ENCODE data around the gene EEFSEC.
A peak's percentile ranks its signal among the peaks of the same experiment; 100 is the strongest.

EEFSEC gene

DNA sequence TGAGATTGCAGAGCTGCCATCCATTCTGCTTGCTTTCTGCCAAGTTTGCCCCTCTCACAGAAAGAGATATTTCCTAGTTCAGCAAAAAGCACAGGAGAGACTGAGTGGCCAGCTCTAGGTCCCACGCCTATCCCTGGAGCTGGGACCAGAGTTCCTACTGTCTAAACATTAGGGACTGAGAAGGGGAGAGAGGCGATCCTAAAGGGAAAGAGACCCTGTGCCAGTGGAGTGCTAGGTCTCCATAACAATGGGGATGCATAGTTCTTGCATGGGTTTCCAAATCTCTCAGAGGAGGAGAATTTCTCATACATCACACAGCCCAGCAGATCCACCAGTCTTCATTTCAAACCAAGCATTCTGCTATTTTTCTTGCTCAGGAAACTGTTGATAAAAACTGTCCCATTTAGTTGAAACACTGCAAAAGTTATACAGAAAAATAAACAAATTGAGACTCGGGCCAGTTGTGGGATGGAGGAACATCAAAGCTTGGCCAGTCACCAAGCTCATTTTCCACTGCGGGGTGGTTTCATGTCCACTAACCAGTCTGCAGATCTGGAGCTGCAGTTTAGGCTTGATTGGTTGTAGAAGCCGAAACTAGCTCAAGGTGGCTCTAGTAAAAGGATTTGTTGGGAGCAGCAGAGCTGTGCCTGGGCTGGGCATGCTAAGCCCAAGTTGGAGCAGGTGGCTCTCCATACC, 62.7 kb downstream of the EEFSEC start:
- no peak for DNase-seq (ENCODE audit: low read depth in 2 of 2)

DNA sequence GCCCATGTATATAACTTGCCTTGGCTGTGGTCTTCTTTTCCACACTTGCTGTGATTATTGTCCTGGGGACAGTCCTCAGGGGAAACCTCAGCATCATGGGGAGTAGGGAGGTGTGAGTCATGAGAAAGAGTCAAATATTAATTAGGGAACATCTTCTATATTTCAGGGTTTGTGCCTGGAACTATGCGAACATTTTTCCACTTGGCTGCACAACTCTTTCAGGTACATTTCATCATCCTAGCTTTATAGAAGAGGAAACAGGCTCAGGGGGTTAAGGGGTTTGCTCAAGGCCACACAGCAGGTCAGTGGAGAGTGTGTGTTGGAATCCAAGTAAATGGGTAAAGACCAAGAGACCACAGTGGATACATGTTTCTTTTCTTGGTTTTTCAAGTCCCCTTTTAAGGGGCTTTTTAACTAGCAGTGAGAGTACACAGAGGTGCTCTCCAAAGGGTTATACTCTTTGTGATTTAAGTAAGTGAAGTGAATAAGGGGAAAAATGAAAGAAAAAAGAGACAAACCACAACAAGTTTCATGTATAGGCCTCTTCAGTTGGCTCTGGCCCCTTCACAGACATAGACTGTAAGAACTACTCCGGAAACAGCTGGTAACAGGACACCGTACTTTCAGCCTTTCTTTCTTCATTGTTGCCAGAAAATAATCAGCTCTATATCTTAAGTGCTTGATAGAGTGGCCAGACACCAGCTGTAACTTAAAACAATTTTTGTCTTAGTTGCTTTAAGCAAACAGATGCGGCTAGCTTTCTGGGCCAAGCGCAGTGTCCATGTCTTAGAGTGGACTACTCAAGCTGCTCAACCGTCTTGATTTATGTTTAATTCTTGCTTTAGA, 64.6 kb downstream of the EEFSEC start:
- DNase-seq (ENCODE audit: low read depth in 2 of 2) = no peak

DNA sequence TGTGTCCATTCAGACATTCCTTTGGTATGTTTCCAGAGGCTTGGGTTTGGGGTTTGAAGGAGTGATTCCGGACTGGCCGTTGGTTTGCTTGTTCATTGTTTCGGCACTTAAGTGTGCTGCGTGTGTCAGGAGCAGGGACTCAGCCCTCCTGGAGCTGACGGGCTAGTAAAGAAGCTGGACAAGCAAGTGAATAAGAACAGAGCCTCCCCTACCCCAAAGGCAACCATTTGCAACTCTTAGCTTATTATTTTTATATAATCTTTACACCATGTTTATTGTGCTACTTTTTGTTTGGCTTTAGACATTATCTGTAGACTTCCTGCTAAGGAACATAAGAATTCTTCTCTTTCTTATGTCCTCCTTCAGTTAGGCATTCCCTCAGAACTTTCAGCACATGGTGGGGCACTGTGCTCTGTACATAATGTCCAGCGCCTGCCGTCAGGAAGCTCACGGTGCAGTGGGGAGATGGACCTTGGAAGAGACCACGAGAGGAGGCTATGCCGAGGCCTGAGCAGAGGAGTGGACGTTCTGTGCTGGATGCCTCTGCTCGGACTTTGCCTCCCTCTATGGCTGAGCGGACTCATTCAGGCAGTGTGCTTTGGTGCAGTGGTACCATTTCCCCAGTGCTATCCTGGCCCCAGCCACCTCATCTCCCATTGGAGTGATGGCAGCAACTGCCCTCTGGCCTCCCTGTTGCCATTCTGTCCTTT, 65.4 kb downstream of the EEFSEC start:
- DNase-seq (ENCODE audit: low read depth in 2 of 2) = no peak

DNA sequence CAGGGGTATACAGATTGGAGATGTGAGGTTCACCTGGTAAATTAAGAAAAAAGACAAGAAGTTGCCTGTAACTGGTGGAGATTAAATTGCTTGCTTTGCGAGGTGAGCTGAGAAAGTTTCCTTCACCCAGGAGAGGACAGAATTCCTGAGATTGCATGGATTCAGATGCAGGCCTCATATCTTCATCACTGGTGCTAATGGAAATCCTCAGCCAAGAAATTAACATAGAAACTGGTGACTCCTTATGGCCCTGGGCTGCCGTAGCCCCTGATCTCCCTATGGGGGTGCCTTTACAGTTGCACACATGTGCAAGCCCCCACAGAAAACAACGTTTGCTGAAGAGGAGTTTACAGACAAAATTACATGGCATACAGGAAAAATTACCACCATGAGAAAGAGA, 68.0 kb downstream of the EEFSEC start:
- no peak for DNase-seq (ENCODE audit: low read depth in 2 of 2)

GRCh38 chr3:128222796-128223385, 69.6 kb downstream of the EEFSEC start:
- DNase-seq (ENCODE audit: low read depth in 2 of 2) = no peak

- no peak for DNase-seq (ENCODE audit: low read depth in 2 of 2)
Observed at GRCh38 chr3:128226186-128226725, 73.0 kb downstream of the EEFSEC start.

DNA sequence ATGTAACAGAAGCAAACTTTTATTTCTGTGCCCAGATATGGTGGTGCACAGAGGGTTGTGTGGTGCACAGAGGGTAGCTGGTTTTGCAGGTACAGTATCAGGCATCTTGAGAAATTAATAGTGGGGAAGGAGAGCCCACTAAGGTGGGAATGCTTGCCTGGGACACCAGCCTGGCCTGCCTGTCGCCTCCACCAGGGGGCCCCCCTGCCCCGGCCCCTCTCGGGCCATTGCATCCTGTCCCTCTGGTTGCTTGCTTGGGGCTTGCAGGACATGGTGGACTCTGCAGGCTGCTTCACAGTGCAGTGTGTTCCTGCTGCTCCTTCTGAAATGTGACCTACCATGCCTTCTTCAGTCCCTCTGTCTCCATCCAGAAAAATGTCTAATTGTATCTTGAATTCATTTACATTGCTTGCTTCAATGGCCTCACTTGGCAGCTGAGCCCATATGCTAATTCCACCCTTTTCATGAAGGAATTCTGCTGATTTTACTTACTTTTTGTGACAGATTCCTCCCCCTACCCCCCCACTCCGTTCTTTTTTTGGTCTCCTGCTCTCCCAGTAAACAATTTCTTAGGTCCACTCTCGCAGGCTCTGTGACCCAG, 73.6 kb downstream of the EEFSEC start:
- peak in 1 of 2 donors; percentile 9 for DNase-seq (ENCODE audit: low read depth in 2 of 2)

DNA sequence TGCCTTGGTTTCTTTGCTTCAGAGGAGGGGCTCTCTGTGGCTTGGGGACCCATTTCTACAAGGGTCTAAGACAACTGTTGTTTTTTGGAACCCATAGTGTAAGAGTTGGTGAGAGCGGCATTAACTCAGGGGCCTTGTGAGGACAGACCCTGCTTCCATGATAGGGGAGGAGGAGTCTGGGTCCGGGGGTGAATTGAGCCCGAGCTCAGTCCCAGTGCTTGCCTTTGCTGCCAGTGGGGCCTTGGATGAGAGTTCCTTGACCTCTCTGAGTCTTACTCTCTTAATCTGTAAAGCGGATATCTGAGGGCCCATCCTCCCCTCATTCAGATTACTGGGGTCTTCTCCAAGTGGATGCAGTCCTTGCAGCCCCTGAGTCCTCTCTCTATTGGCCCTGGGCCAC, 74.2 kb downstream of the EEFSEC start:
- DNase-seq (ENCODE audit: low read depth in 2 of 2) = no peak

GRCh38 chr3:128228366-128228910, 75.2 kb downstream of the EEFSEC start:
- no peak for DNase-seq (ENCODE audit: low read depth in 2 of 2)

DNA sequence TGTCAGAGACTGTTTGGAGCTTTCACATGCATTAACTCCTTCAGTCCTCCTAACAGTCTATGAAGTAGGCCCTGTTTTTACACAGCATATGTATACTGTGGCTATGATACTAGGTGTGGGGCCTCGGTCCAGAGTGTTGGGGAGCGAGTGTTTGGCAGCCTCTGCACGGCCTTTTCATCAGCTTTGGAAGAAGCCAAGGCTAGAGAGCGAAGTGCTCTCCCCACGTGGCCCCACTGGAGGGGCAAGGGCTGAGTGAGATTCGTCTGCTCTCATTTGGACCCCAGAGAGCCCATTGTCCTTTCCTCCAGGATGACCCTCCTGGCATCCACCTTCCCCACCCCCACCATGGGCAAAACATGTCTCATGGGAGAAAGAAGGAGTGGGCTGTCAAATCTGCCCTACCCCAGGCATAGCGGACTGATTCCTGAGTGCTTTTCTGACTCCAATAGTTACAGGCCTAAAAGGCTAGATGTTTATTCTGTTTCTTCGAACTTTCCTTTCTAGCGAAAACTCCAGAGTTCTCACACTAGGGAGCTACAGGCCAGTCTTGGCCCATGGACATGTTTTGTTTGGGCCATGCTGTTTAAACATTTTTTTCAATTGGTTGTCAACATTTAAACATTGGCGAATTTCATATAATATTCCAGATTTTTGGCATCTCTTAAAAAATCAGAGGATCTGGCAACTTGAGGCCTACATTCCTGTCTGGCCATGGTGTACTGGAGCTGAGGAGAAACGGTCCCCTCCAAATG, 76.0 kb downstream of the EEFSEC start:
- no peak for DNase-seq (ENCODE audit: low read depth in 2 of 2)

GRCh38 chr3:128231606-128232005, 78.3 kb downstream of the EEFSEC start:
- DNase-seq (ENCODE audit: low read depth in 2 of 2) = no peak

- DNase-seq (ENCODE audit: low read depth in 2 of 2) = no peak
Observed at GRCh38 chr3:128232376-128233178, 79.3 kb downstream of the EEFSEC start.

DNA sequence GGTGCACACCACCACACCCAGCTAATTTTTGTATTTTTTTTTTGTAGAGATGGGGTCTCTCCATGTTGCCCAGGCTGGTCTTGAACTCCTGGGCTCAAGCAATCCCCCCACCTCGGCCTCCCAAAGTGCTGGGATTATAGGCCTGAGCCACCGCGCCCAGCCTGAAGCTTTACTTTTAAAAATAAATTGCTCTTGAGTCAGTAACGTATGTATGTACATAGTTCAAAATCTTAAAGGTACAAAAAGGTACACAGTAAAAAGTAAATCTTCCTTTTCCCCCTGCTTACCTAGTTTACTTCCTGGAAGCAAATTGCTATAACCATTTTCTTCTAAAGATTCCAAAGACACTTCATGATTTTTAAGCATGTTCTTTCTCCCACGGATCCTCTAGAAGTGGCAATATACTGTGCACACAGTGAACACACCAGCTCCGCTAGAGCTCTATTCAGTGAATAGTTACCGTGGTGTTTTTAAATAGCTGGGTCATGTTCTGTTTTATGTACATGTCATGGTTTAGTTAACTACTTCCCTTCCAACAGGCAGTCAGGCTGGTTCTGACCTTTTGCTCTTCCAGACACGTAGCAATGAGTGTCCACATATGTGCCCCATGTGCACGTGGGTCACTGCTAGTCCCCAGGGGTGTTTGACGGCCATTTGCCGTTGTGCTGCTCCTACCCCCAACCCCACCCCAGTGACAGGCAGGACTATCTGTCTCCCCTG, 82.1 kb downstream of the EEFSEC start:
- no peak for DNase-seq (ENCODE audit: low read depth in 2 of 2)

- DNase-seq (ENCODE audit: low read depth in 2 of 2) = no peak
Observed at GRCh38 chr3:128236657-128237056, 83.4 kb downstream of the EEFSEC start.

- no peak for DNase-seq (ENCODE audit: low read depth in 2 of 2)
Observed at GRCh38 chr3:128237348-128238183, 84.3 kb downstream of the EEFSEC start.

- no peak for DNase-seq (ENCODE audit: low read depth in 2 of 2)
Observed at GRCh38 chr3:128238184-128238489, 84.9 kb downstream of the EEFSEC start.

- DNase-seq (ENCODE audit: low read depth in 2 of 2) = no peak
Observed at GRCh38 chr3:128239304-128239703, 86.0 kb downstream of the EEFSEC start.

DNA sequence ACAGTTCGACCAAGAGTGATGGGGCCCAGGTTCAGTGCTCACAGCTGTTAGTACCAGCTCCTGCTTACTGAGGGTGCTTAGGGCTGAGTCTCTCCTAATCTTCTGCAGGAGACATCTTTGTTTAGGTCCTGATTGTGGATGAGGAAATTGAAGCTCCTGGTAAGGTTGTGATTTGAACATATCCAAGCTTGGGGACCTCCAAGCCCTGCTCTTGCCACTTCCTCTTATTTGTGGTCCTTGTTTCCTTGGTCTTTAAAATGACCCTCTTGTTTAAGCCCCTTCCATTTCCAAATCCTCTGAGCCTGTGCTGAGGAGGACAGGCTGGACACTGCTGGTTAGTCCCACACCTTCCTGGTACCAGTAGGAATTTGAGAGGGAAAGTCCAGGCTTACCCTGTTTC, 87.0 kb downstream of the EEFSEC start:
- no peak for DNase-seq (ENCODE audit: low read depth in 2 of 2)
